Neural cell (in vitro differentiated cells): ENCODE measurements around the gene PSMG4.

Experiments used
- EZH2 ChIP-seq: fragments of 200-600, 300-800 bp; shearing (Covaris generic), sonication (generic); IDR thresholded peaks from 2 replicates; pipeline ENCODE4 v1.6.1; 2014; ENCODE audit warnings: antibody characterized with exemption, low read length, borderline replicate concordance, mild to moderate bottlenecking; ENCODE audit not compliant: insufficient read depth, poor library complexity, severe bottlenecking
- POLR2AphosphoS5 ChIP-seq: IDR thresholded peaks from 2 replicates; pipeline ENCODE4 v1.6.1; 2012
- RAD21 ChIP-seq: fragments of 450-650 bp; conservative IDR thresholded peaks from 2 replicates; pipeline ENCODE4 v1.6.1; 2014; ENCODE audit warnings: antibody characterized with exemption, mild to moderate bottlenecking, moderate library complexity
- SMC3 ChIP-seq: fragments of 450-650 bp; conservative IDR thresholded peaks from 2 replicates; pipeline ENCODE4 v1.6.1; 2014; ENCODE audit warnings: antibody characterized with exemption, mild to moderate bottlenecking, moderate library complexity; ENCODE audit not compliant: poor library complexity
- TAF1 ChIP-seq: IDR thresholded peaks from 2 replicates; pipeline ENCODE4 v1.6.1; 2012; ENCODE audit warnings: low read depth
- TF ChIP-seq, protein P1 (sequence below): fragments of 450-650 bp; IDR thresholded peaks from 2 replicates; pipeline ENCODE4 v1.5.1; 2014; ENCODE audit warnings: antibody characterized with exemption, mild to moderate bottlenecking, moderate library complexity; ENCODE audit not compliant: poor library complexity, severe bottlenecking

DNA sequence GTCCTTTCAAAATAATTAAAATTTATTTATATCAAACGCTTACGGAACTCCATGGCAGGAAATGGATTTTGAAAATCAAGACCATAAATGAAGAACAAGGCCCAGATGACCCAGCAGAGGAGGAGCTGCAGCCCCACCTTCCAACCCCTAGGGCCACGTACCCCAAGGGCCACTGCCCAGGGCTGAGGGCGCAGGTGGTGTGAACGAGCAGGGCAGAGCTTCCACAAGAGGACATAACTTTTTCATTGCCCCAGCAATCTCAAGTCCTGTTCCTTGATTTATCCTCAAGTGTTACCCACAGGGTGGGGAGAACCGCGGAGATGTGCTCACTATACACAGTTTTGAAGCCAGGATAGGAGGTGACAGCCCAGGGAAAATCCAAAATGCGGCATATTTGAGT, 42.8 kb downstream of the PSMG4 start:
- TF ChIP-seq, protein P1, sequence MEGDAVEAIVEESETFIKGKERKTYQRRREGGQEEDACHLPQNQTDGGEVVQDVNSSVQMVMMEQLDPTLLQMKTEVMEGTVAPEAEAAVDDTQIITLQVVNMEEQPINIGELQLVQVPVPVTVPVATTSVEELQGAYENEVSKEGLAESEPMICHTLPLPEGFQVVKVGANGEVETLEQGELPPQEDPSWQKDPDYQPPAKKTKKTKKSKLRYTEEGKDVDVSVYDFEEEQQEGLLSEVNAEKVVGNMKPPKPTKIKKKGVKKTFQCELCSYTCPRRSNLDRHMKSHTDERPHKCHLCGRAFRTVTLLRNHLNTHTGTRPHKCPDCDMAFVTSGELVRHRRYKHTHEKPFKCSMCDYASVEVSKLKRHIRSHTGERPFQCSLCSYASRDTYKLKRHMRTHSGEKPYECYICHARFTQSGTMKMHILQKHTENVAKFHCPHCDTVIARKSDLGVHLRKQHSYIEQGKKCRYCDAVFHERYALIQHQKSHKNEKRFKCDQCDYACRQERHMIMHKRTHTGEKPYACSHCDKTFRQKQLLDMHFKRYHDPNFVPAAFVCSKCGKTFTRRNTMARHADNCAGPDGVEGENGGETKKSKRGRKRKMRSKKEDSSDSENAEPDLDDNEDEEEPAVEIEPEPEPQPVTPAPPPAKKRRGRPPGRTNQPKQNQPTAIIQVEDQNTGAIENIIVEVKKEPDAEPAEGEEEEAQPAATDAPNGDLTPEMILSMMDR, result no peak
- TF ChIP-seq POLR2AphosphoS5, result no peak
- TF ChIP-seq SMC3, result no peak
- TF ChIP-seq EZH2, result no peak
- TF ChIP-seq RAD21, result no peak
- TF ChIP-seq TAF1, result no peak
